ENCODE measurements around the gene SAMM50. TPM values are rescaled to one million over a fixed set of nuclear protein-coding genes. Genes with fewer than 3 reads are reported as not detected.

SAMM50 gene
- total RNA-seq, 1 donor from 2014 or later: 32.7 TPM

DNA sequence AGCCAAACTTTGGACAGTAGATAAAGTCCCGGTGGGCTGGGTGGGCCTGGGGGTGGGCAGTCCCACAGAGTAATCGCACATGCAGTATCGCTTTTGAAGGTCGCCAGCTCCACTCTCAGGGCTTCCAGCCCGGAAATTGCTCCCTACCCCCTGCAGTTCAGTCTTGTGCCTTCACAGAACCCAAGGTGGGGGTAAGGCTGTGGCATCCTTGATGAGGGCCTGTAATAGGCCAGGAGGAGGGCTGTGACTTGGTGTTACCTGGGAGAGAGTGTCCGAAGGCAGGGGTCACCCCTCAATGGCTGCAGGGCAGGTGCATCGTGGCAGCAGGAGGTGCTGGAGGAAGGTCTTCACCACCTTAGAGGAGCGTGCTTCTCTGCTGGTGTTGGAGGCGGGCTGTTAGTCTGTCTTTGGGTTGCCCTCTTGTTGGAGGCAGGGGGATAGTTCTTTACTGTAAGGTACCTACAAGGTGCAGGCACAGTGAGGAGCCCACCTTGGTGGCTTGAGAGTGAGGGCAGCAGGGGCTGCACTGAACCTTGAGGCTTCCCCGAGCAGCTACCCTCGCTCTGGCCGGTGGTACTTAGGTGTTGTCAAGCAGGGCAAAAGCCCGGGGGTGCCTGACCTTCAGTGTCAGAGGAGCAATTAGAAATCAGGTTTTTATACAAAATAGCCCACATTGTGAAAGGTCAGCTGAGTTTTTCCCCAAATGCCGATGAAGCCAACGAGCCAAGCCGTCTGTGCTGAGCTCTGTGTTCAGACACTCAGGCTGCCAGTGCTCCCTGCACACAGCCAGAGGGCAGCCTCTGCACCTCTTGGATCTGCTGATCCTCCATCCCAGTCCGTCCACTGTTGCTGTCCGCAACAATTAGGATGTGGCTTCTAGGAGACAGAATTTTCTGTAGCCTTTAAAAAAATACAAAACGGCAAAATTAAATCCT is 21.9 kb downstream of the SAMM50 start:
- no peak for DNase-seq (ENCODE audit: low read depth in 2 of 2)

- no peak for DNase-seq (ENCODE audit: low read depth in 2 of 2)
Measured at GRCh38 chr22:43978558-43978957, 23.3 kb downstream of the SAMM50 start.

DNA sequence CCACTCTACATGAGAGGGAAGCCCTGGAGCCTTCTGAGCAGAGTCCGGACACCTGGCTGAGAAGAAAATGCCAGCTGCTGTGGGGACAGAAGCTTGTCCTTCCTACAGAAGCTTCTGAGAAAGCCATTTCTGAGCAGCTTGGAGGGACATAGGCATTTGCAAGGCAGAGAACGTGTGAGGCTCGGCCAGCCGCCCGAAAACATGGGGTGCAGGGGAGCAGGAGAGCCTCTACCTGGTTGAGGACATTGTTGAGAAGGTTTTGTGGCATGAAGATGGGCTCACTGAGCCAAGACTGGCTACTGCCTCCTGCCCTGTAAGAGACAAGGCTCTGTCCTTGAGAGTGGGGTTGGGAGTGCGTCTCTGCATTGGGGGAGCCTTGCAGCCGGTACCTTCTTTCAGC is 25.3 kb downstream of the SAMM50 start:
- DNase-seq (ENCODE audit: low read depth in 2 of 2): no peak

DNA sequence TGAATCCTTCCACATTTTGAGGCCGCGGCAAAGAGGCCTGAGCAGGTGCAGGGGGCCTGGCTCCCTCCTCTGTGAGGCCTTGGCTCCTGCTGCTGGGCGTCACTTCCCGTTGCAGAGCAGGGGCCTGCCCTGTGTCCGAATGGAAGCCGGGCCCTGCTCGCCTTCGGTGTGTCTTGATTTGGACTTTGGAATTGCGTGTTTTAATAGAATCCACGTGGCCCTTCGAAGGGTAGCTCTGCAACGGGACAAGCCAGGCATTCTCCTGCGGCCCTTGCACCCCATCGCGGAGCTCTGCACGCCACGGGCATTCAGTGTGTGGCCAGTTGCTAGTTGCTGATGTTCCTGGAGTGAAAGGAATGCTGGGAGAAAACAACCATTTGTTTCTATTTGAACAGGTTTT is 25.8 kb downstream of the SAMM50 start:
- no peak for DNase-seq (ENCODE audit: low read depth in 2 of 2)

GRCh38 chr22:43983808-43984207 is 28.6 kb downstream of the SAMM50 start:
- no peak for DNase-seq (ENCODE audit: low read depth in 2 of 2)

DNA sequence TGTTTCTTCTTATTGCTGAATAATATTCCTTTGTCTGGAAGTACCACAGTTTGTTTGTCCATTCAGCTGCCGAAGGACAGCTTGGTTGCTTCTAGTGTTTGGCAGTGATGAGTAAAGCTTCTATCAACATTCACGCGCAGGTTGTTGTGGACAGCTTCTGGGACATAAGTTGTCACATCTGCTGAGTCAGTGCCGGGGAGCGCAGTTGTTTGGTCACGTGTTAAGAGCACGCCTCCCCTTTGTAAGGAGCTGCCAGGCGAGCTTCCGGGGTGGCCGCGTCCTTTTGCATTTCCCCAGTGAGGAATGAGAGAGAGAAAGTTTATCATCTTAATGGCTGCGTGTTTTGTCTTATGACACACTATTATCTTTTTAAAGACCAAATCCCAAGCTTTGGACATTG is 30.3 kb downstream of the SAMM50 start:
- no peak for DNase-seq (ENCODE audit: low read depth in 2 of 2)

- no peak for DNase-seq (ENCODE audit: low read depth in 2 of 2)
Measured at GRCh38 chr22:43988116-43988820, 33.0 kb downstream of the SAMM50 start.

DNA sequence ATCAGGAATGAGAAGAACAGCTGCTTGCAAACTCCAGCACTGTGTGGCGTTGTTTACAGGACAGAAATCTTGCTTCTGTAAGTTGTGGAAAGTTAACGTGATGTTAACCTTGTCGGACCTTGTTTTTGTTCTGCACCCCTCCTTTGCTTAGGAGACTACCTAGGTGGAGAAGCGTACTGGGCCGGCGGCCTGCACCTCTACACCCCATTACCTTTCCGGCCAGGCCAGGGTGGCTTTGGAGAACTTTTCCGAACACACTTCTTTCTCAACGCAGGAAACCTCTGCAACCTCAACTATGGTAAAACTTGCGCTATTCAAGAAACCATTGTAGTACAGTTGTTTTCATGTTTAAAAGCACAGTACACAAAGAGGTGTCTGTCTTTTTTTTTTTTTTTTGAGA is 33.7 kb downstream of the SAMM50 start:
- no peak for DNase-seq (ENCODE audit: low read depth in 2 of 2)

GRCh38 chr22:43990044-43990443 is 34.8 kb downstream of the SAMM50 start:
- DNase-seq (ENCODE audit: low read depth in 2 of 2): no peak

DNA sequence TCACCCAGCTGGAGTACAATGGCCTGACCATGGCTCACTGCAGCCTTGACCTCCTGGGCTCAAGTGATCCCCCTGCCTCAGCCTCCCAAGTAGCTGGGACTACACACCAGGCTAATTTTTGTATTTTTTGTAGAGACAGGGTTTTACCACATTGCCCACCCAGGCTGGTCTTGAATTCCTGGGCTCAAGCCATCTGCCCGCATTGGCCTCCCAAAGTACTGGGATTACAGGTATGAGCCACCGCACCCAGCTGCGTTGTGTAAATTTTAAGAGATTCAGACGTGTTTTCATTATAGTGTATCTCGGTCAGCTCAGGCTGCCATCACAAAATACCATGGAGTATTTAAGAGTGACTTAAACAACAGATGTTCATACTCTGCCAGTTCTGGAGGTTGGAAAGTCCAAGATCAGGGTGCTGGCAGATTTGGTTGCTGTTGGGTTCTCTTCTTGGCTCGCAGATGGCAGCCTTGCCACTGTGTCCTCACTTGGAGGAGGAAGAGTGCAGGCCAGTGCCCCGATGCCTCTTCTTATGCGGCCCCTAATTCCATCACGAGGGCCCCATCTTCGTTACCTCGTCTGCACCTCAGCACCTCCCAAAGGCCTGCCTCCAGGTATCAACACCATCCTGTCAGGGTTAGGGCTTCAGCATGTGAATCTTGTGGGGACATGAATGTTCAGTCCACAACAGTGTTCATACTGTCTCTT is 36.2 kb downstream of the SAMM50 start:
- no peak for DNase-seq (ENCODE audit: low read depth in 2 of 2)

DNA sequence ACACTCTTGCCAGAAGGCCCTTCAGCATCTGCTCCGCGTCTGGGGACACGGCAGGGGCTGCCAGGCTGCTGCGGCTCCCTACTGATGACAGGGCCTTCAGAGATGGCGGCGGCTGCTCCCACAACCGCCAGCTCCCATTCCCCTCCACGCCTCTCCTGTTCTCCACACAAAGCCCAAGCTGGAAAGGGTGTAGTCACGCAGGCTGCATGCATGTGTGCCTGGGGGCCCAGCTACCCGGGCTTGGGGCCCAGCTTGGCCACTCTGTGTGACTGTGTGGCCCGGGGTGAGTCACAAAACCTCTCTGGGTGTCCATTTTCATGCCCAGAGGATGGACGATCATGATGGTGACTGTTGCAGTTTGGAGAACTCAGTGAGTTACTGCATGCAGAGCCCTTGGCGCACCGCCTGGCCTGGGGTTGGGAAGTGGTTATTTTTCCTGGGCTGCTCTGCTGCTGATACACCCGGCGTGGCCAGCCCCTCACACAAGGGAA is 37.1 kb downstream of the SAMM50 start:
- DNase-seq (ENCODE audit: low read depth in 2 of 2): no peak

DNA sequence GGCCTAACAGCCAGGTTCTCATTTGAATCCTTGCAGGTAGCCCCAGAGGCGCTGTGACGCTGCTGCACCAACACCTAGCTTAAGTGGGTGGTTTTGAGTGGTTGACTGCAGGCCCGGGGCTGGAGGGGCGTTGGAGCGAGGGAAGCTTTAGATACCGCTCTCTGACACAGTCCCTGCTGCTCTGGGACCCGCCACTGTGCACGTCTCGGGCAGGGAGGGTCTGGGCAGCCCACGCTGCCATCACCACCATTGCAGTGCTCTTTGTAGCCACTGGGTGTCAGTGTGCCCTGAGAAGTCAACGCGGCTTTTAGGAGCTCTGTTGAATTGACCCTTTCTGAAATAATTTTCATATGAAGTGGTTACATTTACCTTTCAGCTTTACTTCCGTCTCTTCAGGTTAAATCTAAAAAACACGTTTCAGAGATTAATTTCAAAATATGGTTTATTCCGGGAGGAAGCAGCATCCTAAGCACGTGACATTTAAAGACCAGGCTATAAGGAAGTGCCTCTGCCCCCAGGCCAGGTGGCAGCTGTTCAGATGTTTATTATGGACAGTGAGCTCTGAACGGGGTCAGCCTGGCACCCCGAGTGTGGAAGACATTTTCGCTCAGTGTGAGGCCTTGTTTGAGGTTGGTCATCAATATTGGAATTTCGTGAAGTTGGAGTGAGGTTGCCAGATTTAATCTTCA is 38.0 kb downstream of the SAMM50 start:
- peak; percentile 71 to 82 for DNase-seq (ENCODE audit: low read depth in 2 of 2)

GRCh38 chr22:43994006-43994405 is 38.8 kb downstream of the SAMM50 start:
- no peak for DNase-seq (ENCODE audit: low read depth in 2 of 2)

DNA sequence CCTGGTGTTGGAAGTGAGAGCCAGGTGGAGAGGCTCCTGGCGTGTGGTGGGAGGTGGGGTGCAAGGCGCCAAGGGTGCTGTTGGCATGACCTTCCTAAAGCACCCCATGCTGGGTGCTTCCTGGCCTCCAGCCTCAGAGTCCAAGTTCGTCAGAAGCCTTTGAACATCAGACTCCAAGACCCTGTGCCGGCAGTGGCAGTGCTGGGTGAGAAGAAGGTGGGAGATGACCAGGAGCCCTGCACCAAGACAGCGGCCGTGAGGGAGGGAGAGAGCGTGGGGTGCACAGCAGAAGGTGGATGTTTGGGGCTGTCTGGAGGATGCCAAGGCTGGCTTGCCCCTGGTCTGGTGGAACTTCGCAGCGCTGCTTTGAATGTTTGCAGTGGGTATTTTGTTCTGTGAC is 39.2 kb downstream of the SAMM50 start:
- no peak for DNase-seq (ENCODE audit: low read depth in 2 of 2)

DNA sequence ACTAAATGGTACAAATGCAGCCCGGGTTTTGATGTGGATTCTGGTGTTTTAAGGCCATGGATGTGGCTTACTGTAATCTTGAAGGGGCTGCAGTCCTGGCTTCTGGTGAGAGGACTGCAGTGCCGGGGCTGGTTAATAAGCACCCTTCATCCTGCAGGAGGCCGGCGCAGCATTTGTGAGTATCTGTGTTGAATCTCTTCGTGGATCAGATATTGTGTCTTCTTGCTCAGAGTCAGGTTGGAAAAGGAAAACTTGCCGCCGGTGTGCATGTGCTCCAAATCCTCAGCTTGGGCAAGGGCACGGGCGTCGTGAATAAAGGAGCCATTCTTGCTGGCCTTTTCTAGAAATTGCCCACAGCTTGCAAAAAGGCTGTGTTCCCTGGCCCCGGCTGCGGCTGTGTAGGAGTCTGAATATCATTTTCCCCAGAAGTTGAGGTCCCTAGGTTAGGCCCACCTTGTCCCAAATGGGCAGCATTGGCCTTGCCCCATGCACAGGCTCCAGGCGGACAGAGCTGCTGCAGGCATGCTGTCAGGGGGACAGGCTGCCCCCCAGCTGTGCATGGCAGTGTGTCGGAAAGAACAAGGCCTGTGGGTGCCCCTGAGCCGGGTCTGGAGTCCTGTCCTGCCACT is 39.9 kb downstream of the SAMM50 start:
- DNase-seq (ENCODE audit: low read depth in 2 of 2): no peak

DNA sequence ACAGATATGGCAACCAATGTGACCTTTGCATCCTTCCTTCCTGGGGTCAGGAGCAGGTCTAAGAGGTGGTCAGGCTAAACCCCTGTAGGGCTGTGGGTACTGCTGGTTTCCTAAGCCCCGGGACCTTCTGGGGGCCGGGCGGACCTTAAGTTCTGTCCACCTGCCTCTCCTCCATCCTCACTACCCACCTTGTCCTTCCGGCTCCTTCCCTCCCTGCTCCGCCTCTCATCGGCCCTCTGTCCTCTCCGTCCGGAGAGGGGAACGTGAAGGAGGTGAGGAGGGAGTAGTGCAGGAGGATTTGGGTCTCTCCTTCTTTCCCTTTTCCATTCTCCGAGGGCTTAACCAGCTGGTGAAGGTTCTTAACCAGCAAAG is 40.5 kb downstream of the SAMM50 start:
- DNase-seq (ENCODE audit: low read depth in 2 of 2): no peak

GRCh38 chr22:43996170-43996980 is 41.1 kb downstream of the SAMM50 start:
- DNase-seq (ENCODE audit: low read depth in 2 of 2): peak in 1 of 2 donors; percentile 74

- no peak for DNase-seq (ENCODE audit: low read depth in 2 of 2)
Measured at GRCh38 chr22:43996981-43997265, 41.7 kb downstream of the SAMM50 start.

GRCh38 chr22:43998679-43999264 is 43.5 kb downstream of the SAMM50 start:
- peak in 1 of 2 donors; percentile 31 for DNase-seq (ENCODE audit: low read depth in 2 of 2)

GRCh38 chr22:43999378-43999777 is 44.1 kb downstream of the SAMM50 start:
- DNase-seq (ENCODE audit: low read depth in 2 of 2): no peak
